ENCODE measurements around the gene HMGA1. TPM values are rescaled to one million over a fixed set of nuclear protein-coding genes. Genes with fewer than 3 reads are reported as not detected.
A peak's percentile ranks its signal among the peaks of the same experiment; 100 is the strongest.

HMGA1 gene
- total and polyA plus RNA-seq, 2 of the 13 experiments (the other 11 are each of a cell fraction or from before 2014, with no cell fraction given) = 117 to 145 TPM

DNA sequence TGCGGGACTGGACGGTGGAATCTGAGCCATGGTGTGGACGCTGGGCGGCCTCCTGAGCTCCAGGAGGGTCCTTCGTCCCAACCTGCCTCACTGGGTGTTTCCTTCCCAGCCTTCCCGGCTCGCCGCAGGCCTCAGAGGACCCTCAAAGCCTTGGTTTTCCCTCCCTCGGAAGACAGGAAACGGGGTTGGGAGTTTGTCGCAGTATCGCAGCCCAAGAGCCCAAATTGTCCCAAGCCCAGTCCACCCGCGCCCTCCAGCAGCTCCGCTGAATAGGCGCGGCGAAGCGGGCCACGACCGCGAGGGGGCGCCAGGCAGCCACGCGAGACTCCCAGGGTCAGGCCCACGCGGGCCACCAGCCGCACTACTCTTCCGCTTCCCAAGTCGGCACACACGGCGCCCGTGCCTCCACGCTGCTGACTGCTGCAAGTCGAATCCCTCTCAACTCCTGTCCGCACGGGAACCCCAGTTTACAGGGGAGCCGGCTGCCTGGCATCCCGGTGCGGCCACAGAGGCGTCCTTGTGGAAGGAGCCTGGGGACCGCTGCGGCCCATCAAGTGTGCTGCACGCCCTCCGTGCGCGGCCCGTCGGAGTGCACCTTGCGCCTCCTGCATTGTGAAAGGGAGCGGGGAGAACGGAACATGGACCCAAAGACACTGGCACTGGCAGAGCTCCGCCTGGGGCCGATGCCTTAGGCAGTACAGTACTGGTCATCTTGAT is 40.4 kb upstream of the HMGA1 start (continued):
- TF ChIP-seq, protein P1, sequence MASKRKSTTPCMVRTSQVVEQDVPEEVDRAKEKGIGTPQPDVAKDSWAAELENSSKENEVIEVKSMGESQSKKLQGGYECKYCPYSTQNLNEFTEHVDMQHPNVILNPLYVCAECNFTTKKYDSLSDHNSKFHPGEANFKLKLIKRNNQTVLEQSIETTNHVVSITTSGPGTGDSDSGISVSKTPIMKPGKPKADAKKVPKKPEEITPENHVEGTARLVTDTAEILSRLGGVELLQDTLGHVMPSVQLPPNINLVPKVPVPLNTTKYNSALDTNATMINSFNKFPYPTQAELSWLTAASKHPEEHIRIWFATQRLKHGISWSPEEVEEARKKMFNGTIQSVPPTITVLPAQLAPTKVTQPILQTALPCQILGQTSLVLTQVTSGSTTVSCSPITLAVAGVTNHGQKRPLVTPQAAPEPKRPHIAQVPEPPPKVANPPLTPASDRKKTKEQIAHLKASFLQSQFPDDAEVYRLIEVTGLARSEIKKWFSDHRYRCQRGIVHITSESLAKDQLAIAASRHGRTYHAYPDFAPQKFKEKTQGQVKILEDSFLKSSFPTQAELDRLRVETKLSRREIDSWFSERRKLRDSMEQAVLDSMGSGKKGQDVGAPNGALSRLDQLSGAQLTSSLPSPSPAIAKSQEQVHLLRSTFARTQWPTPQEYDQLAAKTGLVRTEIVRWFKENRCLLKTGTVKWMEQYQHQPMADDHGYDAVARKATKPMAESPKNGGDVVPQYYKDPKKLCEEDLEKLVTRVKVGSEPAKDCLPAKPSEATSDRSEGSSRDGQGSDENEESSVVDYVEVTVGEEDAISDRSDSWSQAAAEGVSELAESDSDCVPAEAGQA (IDR thresholded peaks at IDR 0.05; ENCODE audit: low read depth) = no peak
- TF ChIP-seq, protein P1 (CRISPR knock-in tag; IDR thresholded peaks at IDR 0.05; ENCODE audit: borderline replicate concordance) = no peak
- peak; percentile 73; the same call in 1 of the 2 replicates for TF ChIP-seq ZNF235 (CRISPR knock-in tag; IDR thresholded peaks at IDR 0.05; ENCODE audit: borderline replicate concordance)
- TF ChIP-seq, protein P2, sequence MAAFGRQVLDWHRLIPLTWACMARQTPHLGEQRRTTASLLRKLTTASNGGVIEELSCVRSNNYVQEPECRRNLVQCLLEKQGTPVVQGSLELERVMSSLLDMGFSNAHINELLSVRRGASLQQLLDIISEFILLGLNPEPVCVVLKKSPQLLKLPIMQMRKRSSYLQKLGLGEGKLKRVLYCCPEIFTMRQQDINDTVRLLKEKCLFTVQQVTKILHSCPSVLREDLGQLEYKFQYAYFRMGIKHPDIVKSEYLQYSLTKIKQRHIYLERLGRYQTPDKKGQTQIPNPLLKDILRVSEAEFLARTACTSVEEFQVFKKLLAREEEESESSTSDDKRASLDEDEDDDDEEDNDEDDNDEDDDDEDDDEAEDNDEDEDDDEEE (CRISPR knock-in tag; IDR thresholded peaks at IDR 0.05) = peak; percentile 87
- TF ChIP-seq, protein P3, sequence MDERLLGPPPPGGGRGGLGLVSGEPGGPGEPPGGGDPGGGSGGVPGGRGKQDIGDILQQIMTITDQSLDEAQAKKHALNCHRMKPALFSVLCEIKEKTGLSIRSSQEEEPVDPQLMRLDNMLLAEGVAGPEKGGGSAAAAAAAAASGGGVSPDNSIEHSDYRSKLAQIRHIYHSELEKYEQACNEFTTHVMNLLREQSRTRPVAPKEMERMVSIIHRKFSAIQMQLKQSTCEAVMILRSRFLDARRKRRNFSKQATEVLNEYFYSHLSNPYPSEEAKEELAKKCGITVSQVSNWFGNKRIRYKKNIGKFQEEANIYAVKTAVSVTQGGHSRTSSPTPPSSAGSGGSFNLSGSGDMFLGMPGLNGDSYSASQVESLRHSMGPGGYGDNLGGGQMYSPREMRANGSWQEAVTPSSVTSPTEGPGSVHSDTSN (CRISPR knock-in tag; IDR thresholded peaks at IDR 0.05) = no peak
- TF ChIP-seq ZNF441 (CRISPR knock-in tag; IDR thresholded peaks at IDR 0.05; ENCODE audit: borderline replicate concordance) = no peak
- no peak for TF ChIP-seq NFE2L1 (CRISPR knock-in tag; IDR thresholded peaks at IDR 0.05; ENCODE audit: borderline replicate concordance)
- TF ChIP-seq ZSCAN25 (CRISPR knock-in tag; IDR thresholded peaks at IDR 0.05) = no peak
- TF ChIP-seq GLI4 (CRISPR knock-in tag; IDR thresholded peaks at IDR 0.05; ENCODE audit: borderline replicate concordance) = no peak
- TF ChIP-seq ZNF703 (CRISPR knock-in tag; IDR thresholded peaks at IDR 0.05; ENCODE audit: borderline replicate concordance) = no peak
- 0 out of 2 replicates have a peak, but pooled peaks have one; percentile 61 for TF ChIP-seq ZNF343 (CRISPR knock-in tag; IDR thresholded peaks at IDR 0.05)
- TF ChIP-seq CHD2 (IDR thresholded peaks at IDR 0.05; ENCODE audit: low read depth, low read length) = peak; percentile 68
- peak; percentile 76 for TF ChIP-seq ZFX (CRISPR knock-in tag; IDR thresholded peaks at IDR 0.05; ENCODE audit: low read depth)
- TF ChIP-seq, protein P4, sequence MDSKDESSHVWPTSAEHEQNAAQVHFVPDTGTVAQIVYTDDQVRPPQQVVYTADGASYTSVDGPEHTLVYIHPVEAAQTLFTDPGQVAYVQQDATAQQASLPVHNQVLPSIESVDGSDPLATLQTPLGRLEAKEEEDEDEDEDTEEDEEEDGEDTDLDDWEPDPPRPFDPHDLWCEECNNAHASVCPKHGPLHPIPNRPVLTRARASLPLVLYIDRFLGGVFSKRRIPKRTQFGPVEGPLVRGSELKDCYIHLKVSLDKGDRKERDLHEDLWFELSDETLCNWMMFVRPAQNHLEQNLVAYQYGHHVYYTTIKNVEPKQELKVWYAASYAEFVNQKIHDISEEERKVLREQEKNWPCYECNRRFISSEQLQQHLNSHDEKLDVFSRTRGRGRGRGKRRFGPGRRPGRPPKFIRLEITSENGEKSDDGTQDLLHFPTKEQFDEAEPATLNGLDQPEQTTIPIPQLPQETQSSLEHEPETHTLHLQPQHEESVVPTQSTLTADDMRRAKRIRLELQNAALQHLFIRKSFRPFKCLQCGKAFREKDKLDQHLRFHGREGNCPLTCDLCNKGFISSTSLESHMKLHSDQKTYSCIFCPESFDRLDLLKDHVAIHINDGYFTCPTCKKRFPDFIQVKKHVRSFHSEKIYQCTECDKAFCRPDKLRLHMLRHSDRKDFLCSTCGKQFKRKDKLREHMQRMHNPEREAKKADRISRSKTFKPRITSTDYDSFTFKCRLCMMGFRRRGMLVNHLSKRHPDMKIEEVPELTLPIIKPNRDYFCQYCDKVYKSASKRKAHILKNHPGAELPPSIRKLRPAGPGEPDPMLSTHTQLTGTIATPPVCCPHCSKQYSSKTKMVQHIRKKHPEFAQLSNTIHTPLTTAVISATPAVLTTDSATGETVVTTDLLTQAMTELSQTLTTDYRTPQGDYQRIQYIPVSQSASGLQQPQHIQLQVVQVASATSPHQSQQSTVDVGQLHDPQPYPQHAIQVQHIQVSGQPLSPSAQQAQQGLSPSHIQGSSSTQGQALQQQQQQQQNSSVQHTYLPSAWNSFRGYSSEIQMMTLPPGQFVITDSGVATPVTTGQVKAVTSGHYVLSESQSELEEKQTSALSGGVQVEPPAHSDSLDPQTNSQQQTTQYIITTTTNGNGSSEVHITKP (CRISPR knock-in tag; IDR thresholded peaks at IDR 0.05; ENCODE audit: low read depth) = peak; percentile 34; the same call in 1 of the 2 replicates
- peak; percentile 83; the same call in 1 of the 2 replicates for TF ChIP-seq TMF1 (CRISPR knock-in tag; IDR thresholded peaks at IDR 0.05; ENCODE audit: low read depth)
- 0 out of 2 replicates have a peak, but pooled peaks have one; percentile 46 for TF ChIP-seq NRL (CRISPR knock-in tag; IDR thresholded peaks at IDR 0.05; ENCODE audit: borderline replicate concordance)
- TF ChIP-seq ZNF563 (CRISPR knock-in tag; IDR thresholded peaks at IDR 0.05) = no peak

All from HepG2 (cell line).